COLO668 (cell line): ENCODE data around the gene IGFL4.

Source experiments
- DNase-seq: peaks from one replicate; lab custom pipeline; 2025; ENCODE audit not compliant: unreplicated experiment; lab: John Stamatoyannopoulos, UW

IGFL4 gene

DNA sequence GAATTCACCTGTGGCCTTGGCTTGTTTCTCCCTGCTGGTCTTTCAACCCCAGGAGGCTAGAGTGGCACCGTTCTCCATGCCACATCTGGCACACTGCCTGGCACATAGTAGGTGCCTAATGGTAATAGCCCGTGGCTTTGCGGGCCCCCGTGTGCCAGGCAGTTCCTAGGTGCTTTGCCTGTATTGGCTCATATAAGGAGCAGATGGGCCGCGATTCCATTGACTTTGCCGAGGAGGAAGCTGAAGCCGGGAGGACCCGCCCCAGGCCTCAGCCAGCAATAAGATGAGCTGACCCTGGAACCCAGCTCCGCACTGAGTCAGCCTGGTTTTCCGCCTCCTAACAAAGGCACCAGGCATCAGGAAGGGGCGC lies 18.8 kb downstream of the IGFL4 start:
- no peak for DNase-seq

DNA sequence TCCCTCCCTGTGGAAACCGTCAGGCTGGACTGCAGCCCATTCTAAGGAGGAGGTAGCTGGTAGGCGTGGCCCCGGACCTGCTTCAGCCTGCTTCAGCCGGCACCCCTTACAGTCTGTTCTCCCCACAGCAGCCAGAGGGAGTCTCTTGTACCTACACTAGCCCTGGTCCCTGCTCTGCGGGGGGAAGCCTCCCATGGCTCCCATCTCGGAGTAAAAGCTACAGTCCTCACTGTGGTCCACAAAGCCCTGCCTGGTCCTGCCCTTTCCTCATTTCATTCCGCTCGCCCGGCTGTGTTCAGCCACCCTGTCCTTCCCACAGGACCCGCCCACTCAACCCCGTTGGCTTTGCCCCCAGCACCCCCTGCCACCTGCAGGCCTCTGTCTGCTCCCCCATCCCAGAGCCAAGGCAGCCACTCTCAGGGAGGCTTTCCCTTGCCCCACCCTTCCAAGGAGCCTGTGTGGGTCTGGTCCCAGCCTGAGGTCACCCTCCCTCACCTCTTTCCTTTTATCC lies 19.2 kb downstream of the IGFL4 start:
- DNase-seq = peak; percentile 13

DNA sequence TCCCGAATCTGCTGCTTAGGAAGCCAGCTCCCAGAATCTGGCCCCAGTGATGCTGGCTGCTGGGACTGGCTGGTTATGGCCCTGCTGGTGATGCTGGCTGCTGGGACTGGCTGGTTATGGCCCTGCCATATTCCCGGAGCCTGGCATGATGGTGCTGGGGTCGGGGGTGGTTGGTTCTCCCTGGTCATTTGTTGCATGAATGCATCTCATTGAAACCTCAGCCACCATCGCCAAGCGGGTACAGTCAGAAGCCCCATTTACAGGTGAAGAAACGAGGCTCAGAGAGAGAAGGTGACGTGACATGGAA lies 20.0 kb downstream of the IGFL4 start:
- DNase-seq = no peak

DNA sequence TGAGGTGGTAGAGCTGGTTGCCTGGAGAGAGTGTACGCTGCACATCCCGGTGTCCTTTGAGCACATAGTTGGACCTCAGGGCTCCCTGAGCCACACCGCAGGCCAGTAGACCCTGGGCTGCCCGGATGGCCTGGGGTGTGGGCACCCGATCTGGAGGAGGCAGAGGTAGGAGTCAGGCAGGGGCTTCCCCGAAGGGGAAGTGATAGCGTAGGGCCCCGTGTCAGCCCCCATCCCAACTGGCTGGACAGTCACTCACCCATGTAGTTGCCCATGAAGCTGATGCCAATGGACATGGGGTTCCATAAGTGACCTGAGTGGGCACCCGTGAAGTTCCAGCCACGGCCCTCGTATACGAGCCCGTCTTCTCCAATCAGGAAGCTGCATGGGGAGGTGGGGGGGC lies 21.5 kb downstream of the IGFL4 start:
- no peak for DNase-seq

DNA sequence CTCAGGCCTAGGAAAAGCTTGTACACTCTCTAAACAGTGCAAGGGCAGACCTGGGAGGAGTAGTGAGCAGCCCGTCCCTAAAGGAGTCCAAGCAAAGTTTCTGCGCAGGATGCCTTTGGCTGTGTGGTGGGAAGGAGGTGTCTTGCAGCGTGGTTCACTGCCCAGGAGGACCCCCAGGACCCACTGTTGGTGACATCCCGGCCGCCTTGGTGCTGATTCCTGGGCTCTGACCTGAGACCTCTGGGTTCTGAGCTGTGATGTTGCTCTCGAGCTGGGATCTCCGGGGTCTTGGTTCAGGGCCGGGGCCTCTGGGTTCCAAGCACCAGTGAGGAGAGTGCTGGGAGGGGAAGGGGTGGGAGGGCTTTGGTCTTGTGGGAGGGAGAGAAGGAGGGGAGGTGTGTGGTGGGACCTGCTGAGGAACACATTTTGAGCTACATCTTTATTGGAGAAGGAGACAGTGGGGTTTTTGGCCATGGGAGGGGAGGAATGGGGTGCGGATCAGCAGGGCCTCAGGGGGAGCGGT lies 22.0 kb downstream of the IGFL4 start:
- no peak for DNase-seq

DNA sequence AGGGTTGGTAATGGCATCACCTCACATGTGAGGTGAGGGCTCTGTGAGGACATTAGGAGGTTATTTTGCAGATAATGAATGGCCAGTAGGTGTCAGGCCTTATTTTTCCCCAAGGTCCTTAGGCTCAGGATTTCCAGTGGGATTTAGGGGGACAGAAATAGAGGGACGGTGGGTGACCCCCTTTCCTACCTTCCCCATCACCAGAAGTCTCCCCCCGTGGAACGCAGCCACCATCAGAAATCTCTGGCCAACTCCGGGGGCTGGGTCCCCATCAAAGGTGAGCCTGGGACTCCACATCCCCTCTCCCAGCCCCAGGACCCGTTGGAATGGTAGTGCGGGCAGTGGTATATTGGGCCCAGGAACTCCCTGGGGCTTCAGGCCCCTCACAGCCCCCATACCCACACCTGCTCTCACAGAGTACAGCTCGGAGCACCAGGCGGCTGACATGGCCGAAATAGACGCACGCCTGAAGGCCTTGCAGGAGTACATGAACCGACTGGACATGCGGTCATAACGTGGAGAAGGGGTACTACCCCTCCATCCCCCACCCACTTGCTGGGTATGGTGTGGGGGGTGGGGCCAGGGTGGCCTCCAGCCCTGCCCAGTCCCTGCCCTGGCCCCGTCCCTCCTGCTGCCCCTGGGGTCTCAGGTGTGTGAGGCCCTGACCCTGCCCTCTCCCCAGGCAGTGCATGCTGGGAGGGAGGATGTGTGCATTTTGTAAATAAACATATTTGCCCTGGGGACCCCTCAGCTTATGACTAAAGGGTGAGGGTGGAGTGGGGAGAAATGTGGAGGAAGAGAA lies 22.7 kb downstream of the IGFL4 start:
- no peak for DNase-seq

DNA sequence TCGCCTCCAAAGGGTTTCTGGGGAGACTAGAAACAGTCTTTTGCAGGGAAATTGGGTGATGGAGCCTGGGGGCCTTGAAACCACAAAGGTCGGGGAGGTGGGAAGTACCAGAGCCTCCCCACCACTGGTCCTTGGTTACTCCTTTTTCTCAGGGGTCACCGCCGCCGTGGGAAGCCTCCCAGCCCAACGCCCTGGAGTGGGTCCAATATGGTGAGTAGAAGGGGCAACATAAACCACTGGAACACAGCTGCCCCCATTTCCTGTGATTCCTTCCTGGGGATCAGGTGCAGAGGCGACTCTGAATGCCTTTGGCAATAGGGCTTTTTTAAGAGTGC lies 23.7 kb downstream of the IGFL4 start:
- DNase-seq = no peak

DNA sequence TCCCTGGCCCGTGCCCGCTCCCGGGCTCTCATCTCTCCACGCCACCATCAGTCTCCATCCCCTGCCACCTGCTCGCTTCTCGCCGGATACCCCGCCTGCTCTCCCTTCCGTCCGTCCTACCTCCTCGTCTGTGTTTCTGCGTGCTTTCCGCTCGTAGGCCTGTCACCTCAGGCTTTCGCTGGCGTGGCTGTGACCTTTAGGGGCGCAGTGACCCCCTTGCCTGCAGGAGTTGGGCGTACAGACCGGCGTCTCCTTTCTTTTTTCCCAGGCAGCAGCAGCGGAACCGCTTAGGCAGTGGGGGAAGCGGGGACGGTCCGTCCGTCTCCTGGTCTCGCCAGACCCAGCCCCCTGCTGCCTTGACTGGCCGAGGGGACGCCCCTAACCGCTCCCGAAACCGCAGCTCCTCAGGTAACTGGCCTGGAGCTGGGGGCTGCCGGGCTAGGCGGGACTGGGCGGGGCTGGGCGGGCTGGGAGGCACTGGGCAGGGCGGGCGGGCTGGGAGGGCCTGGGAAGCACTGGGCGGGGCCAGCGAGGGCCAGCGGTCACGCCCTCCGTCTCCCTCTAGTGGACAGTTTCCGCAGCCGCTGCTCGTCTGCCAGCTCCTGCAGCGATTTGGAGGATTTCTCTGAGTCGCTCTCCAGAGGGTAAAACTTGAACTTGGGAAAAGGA lies 24.2 kb downstream of the IGFL4 start:
- peak; percentile 88 for DNase-seq

DNA sequence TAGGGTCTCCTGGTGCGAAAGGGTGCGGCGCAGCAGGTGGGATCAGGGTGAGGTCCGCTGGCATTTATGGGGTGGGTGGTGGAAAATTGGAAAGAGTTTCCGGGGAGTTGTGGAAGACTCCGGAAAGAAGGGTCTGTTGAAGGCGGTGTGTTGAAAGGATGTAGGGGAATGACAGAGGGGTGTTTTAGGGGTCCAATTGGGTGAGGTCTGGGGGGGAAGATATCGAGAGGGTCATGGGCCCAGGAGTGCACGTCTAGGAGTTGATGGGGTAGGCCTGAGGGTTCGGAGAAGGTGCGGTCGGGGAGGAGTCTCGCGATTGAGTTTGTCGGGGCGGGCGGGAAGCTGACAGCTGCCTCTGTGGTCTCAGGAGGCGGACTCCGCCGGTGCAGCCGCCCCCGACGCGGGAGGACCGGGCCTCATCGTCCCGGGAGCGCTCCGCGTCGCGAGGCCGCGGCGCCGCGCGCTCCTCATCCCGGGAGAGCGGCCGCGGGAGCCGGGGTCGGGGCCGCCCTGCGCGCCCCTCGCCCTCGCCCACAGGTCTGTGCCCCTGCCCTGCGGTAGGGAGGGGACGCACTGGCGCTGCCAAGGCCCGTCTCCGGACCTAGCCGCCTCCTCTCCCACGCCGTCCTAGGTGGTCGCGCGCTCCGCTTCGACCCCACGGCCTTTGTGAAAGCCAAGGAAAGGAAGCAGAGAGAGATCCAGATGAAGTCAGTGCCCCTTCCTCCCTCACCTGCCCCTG lies 24.9 kb downstream of the IGFL4 start:
- DNase-seq = peak; percentile 68

DNA sequence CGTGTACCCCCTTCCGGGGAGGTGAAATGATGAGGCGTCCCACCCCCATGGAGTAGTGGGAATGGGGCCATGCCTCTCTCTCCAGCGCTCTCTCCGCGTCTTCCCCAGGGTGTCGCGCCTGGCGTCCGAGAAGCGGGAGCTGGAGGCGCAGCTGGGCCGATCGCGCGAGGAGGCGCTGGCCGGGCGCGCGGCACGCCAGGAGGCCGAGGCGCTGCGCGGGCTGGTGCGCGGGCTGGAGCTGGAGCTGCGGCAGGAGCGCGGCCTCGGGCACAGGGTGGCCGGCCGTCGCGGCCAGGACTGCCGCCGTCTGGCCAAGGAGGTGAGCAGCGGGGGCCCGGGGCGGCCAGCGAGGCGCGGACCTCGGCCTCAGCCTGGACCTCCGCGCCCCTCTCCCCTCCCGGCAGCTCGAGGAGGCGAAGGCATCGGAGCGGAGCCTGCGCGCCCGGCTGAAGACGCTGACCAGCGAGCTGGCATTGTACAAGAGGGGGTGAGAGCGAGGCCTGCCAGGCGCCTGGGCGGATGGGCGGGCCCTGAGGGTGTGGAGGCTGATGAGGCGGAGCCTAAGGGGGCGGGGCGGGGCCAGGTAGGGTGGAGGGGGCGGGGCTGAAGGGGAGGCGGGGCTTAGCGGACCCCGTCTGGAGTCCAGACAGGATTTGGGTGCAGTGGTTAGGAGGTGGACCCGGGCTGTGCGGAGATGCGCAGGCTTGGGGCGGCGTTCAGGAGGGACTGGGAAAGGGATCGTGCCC lies 25.7 kb downstream of the IGFL4 start:
- peak; percentile 94 for DNase-seq

DNA sequence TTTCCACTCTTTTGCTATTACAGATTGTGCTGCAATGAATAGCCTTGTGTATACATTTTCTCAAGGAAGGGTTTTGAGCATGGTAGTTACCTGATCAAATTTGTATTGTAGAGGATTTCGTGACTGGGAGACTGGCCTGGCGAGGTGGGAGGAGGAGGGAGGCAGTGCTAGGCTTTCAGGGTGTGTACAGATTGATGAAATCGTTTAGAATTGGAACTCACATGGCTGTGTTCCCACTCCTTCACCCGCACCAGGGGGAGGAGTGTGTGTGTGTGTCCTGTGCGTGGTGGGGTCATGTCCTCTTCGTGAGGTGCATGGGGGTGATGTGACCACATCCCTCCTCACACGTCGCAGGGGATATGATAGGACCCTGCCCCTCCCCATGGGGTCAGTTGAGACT lies 26.3 kb downstream of the IGFL4 start:
- DNase-seq = no peak

DNA sequence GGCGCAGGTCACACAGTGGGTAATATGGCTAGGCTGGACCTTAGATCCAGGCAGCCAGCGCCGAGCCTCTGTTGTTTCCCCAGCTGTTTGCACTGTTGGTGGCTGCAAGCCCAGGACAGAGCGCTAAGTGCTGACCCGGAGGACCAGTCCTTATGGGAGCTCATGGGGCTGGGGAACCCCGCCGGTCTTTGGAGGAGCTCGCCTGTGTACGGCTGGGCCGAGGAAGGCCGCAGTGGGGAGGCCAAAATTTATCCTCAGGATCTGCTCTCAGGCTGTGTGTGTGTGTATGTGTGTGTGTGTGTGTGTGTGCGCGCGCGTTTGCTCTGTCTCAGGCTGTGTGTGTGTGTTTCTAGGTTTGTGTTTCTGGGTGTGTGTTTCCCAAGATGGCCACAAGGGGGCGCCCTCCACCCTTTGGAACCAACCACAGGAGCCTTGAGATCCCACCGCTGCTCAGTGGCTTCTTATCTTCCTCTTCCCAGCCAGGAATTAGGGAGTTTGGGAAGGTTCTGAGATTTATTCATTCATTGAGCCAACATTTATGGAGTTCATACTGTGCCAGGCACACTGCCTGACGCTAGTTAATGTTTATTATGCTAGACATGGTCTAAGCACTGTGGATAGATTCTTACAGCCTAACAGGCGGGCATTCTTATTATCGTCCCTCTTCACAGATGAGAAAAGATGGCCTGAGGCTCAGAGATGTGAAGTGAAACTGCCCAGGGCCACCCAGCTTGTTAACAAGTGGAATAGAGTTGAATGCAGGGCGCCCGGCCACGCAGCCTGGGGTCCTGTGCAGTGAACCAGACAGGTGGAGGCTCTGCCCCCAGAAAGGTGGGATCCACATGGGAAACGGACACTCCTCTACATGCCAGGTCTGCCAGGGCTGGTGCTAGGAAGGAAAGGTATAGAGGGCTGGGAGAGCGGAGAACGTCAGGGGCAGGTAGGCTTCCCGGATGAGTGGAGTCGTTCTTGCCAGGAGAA lies 31.0 kb downstream of the IGFL4 start:
- peak; percentile 65 for DNase-seq

DNA sequence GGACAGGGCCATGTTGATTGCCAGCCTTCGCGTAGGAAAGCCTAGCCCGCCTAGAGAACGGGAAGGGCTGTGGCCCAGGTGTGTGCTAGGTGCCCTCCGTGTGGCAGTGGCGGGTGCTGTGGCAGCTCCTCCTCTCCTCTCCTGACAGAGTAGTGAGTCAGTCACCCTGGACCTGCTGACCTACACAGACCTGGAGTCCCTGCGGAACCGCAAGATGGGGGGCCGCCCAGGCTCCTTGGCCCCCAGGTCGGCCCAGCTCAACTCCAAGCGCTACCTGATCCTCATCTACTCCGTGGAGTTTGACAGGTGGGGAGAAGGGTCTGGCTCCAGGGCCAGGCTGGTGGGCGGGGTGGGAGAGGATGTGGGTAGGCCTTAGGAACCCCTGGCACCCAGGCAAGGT lies 34.4 kb downstream of the IGFL4 start:
- no peak for DNase-seq

DNA sequence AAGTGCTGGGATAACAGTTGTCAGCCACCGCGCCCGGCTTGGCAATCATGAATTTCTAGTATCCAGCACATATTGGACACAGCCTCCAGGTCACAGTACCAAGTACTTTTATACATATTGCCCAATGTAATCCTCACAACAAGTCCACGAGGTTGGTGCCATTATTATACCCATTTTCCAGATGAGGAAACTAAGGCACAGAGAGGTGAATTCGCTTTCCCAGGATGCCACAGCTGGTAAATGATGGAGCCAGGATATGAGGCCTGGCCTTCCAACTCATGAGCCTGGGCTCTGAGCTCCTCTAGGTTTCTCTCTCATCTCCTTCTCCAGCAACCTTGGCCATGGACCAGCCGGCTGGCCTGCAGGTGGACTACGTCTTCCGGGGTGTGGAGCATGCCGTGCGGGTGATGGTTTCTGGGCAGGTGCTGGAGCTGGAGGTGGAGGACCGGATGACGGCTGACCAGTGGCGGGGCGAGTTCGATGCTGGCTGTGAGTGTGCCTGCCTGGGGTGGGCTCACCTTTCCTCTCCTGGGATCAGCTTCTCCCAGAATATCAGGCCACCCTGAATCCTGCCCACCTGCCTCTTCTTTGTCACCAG lies 38.0 kb downstream of the IGFL4 start:
- DNase-seq = no peak

DNA sequence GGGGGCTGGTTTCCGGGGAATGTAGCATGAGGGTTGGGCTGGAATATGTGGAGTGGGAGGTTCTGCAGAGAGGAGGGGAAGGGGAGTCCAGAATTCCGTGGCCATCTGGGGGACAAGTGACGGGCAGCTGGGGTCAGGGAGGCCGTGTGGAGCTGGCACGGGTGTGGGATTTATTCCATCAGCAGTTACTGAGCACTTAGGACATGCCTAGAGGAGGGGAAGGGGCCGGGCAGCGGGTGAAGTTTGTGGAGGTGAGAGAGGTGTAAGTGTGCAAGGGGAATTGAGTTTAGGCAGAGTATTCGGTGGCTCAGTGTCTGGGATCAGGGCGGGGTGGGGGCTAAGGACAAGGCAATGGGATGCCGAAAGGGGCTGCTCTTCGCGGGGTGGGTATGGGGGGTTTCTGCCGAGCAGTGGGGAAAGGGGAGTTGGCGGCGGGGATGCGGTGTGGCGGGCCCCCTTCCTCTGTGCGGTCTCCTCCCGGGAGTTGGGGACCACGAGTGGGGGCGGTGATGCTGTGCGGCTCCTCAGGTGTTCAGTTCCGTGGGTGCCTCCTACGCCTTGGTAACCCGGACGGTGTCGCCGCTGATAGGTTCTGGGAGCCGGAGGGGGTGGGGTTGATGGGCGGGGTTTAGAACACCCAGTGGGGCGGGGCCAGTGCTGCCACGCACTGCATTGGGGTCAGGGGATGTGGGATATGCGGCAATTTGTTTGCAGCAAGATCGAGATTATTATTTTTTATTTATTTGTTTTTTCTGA lies 40.1 kb downstream of the IGFL4 start:
- DNase-seq = peak; percentile 67

DNA sequence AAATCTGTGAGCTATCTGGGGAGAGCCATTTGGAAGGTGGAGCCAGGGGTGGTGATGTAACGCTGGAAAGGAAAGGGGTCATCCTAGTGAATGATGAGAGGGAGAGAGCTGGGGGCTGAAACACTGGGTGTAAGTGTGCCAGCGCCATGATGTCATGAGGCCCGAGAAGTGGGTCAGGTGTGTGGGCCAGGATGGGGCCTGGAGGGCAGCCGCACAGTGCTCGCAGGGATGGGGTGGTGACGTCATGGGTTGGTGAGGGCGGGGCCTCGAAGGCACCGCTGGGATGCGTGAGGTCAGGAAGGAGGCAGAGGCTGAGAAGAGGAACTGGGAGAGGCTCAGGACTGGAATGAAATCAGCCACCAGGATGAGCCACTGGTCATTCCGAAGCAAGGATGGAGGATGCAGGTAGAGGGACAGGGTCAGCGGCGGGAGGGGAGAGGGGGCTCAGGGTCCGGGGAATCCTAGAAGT lies 41.1 kb downstream of the IGFL4 start:
- peak; percentile 60 for DNase-seq

DNA sequence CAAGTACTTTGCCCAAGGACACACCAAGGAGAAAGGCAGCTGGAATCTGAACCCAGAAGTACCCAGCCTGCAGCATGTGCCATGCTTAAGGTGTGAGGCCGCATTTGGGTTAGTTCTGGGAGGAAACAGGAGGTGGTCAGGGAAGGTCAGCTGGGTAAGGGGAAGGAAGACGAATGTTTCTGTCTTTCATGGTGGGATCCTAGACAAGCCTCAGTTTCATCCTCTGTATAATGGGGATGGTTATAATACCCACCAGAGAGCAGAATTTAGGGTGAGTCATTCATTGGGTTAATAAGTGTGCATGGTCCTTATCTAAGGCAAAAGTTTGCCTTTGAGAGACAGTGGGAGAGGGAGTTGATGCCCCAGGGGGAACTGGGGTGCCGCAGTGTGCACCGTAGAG lies 42.0 kb downstream of the IGFL4 start:
- no peak for DNase-seq

DNA sequence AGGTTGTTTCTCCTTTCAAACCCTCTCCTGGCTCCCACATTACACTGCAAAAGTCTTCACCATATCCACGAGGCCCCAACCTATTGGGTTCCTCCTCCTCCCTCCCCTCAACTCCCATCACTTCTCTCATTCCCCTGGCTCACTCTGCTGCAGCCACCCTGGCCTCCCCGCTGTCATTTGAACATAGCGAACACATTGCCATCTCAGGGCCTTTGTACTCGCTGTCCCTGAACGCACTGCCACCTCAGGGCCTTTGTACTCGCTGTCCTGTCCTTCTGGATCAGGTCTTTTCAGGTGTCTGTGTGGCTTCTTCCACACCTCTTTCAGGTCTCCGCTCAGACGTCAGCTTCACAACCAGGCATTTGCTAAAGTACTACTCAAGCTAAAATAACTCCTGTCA lies 43.9 kb downstream of the IGFL4 start:
- no peak for DNase-seq
